HepG2 (cell line): ENCODE data around the gene WFDC6. TPM values are rescaled to one million over a fixed set of nuclear protein-coding genes. Genes with fewer than 3 reads are reported as not detected.

Experiments
- FIP1L1 ChIP-seq: fragments of 200-400 bp; formaldehyde crosslinking; IDR thresholded peaks from 2 replicates; pipeline ENCODE4 v1.6.1; 2018; ENCODE audit warnings: low read depth, mild to moderate bottlenecking, low read length, moderate library complexity, borderline replicate concordance; ENCODE audit not compliant: insufficient read depth
- KAT7 ChIP-seq: IDR thresholded peaks from 2 replicates; pipeline ENCODE4 v1.6.1; 2018; ENCODE audit warnings: borderline replicate concordance, missing compliant biosample characterization
- KDM3A ChIP-seq: IDR thresholded peaks from 2 replicates; pipeline ENCODE4 v1.6.1; 2018; ENCODE audit warnings: low read depth, missing compliant biosample characterization
- TARDBP ChIP-seq: sonication (generic); formaldehyde crosslinking; IDR thresholded peaks from 2 replicates; pipeline ENCODE4 v1.8.0; 2022; ENCODE audit warnings: mild to moderate bottlenecking, missing genetic modification reagents
- ZFP36 ChIP-seq: fragments of 150-350 bp; IDR thresholded peaks from 2 replicates; pipeline ENCODE4 v1.6.1; 2018; ENCODE audit warnings: borderline replicate concordance, low read length, low read depth; ENCODE audit not compliant: partially characterized antibody
- ZNF530 ChIP-seq: sonication (generic); formaldehyde crosslinking; IDR thresholded peaks from 2 replicates; pipeline ENCODE4 v1.5.0; 2020; ENCODE audit warnings: low read depth, mild to moderate bottlenecking, missing genetic modification reagents
- polyA plus RNA-seq, 8 experiments: library from polyadenylated mRNA; depleted of rRNA in 3 of 8; stranded (reverse) in 7 of 8; unstranded in 1 of 8; fragments of >200 nt; fragmentation: Illumina TruSeq in 4 of 8; extraction: Trizol in 4 of 8; gene quantifications; 2 replicates each; pipeline versions ENCODE4 v1.2.1 to v1.2.3, GENCODE V29; 2011 to 2016; ENCODE audit warnings: low read depth in 4 of 8, missing spikeins in 1 of 8, mixed read lengths in 1 of 8; ENCODE audit not compliant: insufficient read depth in 1 of 8
- total RNA-seq, 5 experiments: library from RNA; depleted of rRNA; stranded (reverse); fragments of >200 nt; fragmentation: Illumina TruSeq; extraction: Trizol; gene quantifications; 2 replicates each; pipeline ENCODE4 v1.2.3, GENCODE V29; 2016; ENCODE audit warnings: low read depth in 1 of 5
- TF ChIP-seq, protein P1 (sequence below): sonication (generic); formaldehyde crosslinking; IDR thresholded peaks from 2 replicates; pipeline ENCODE4 v1.5.0; 2020; ENCODE audit warnings: mild to moderate bottlenecking, missing genetic modification reagents, borderline replicate concordance
- TF ChIP-seq, protein P2 (sequence below): sonication (generic); formaldehyde crosslinking; IDR thresholded peaks from 2 replicates; pipeline ENCODE4 v1.4.0; 2020; ENCODE audit warnings: mild to moderate bottlenecking, missing genetic modification reagents
- TF ChIP-seq, protein P3 (sequence below): IDR thresholded peaks from 2 replicates; pipeline ENCODE4 v1.6.1; 2016; ENCODE audit warnings: missing compliant biosample characterization, missing genetic modification reagents, borderline replicate concordance

The WFDC6 gene
- total and polyA plus RNA-seq, 2 of the 13 experiments (the other 11 are each of a cell fraction or from before 2014, with no cell fraction given), result not detected

GRCh38 chr20:45489083-45489531 lies 50.2 kb downstream of the WFDC6 start (continued):
- TF ChIP-seq, protein P1, sequence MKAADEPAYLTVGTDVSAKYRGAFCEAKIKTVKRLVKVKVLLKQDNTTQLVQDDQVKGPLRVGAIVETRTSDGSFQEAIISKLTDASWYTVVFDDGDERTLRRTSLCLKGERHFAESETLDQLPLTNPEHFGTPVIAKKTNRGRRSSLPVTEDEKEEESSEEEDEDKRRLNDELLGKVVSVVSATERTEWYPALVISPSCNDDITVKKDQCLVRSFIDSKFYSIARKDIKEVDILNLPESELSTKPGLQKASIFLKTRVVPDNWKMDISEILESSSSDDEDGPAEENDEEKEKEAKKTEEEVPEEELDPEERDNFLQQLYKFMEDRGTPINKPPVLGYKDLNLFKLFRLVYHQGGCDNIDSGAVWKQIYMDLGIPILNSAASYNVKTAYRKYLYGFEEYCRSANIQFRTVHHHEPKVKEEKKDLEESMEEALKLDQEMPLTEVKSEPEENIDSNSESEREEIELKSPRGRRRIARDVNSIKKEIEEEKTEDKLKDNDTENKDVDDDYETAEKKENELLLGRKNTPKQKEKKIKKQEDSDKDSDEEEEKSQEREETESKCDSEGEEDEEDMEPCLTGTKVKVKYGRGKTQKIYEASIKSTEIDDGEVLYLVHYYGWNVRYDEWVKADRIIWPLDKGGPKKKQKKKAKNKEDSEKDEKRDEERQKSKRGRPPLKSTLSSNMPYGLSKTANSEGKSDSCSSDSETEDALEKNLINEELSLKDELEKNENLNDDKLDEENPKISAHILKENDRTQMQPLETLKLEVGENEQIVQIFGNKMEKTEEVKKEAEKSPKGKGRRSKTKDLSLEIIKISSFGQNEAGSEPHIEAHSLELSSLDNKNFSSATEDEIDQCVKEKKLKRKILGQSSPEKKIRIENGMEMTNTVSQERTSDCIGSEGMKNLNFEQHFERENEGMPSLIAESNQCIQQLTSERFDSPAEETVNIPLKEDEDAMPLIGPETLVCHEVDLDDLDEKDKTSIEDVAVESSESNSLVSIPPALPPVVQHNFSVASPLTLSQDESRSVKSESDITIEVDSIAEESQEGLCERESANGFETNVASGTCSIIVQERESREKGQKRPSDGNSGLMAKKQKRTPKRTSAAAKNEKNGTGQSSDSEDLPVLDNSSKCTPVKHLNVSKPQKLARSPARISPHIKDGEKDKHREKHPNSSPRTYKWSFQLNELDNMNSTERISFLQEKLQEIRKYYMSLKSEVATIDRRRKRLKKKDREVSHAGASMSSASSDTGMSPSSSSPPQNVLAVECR (CRISPR knock-in tag), result no peak
- TF ChIP-seq ZNF530 (CRISPR knock-in tag), result no peak
- TF ChIP-seq ZFP36, result no peak
- TF ChIP-seq KDM3A, result no peak
- no peak for TF ChIP-seq TARDBP (CRISPR knock-in tag)
- TF ChIP-seq KAT7 (CRISPR knock-in tag), result no peak
- TF ChIP-seq, protein P2, sequence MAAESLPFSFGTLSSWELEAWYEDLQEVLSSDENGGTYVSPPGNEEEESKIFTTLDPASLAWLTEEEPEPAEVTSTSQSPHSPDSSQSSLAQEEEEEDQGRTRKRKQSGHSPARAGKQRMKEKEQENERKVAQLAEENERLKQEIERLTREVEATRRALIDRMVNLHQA (CRISPR knock-in tag), result no peak
- TF ChIP-seq, protein P3, sequence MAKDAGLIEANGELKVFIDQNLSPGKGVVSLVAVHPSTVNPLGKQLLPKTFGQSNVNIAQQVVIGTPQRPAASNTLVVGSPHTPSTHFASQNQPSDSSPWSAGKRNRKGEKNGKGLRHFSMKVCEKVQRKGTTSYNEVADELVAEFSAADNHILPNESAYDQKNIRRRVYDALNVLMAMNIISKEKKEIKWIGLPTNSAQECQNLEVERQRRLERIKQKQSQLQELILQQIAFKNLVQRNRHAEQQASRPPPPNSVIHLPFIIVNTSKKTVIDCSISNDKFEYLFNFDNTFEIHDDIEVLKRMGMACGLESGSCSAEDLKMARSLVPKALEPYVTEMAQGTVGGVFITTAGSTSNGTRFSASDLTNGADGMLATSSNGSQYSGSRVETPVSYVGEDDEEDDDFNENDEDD, result no peak
- TF ChIP-seq FIP1L1, result no peak
